GM18508 (cell line): ENCODE results near the gene AMY2B.
"Not testable (repeated sequence)": the region's sequence is repeated elsewhere in the genome, so short reads cannot be mapped to it uniquely, and the experiment has no call there.

Source experiments
- ATAC-seq: cut with Tn5 transposase; IDR thresholded peaks from one replicate; pipeline ENCODE4 v1.9.1; 2021; ENCODE audit warnings: moderate number of reproducible peaks; ENCODE audit not compliant: insufficient read depth, unreplicated experiment

Gene AMY2B

GRCh38 chr1:103616362-103616761, 45.0 kb downstream of the AMY2B start:
- no peak for ATAC-seq

- ATAC-seq = not testable (repeated sequence)
These were observed 45.6 kb downstream of the AMY2B start, which contains the start of gene AMY2A for GRCh38 chr1:103616994-103617477. TSS of gene AMY2A (plus strand) at chr1:103617427. CDS start at chr1:103617441, 14 bp downstream.

DNA sequence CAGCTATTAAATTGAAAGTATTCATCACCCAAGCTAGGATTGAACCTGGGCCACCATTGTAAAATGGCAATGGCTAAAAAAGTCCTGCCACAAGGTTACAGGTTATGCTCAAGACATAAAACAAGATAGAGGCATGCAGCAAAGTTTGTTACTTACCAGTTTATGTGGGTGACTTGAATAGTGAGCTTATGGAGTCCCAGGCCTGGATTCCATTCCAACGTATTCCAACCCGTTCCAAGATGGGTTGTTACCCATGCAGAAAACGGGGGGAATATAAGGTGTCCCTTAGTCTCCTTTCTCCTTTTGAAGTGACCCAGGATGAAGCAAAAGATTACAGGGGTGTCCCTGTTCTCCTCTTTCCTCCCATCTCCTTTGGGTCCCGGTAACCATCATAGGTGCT, 56.0 kb downstream of the AMY2B start:
- ATAC-seq = not testable (repeated sequence)
